Endothelial cell of umbilical vein (primary cell): ENCODE measurements around the gene ZNF514. TPM values are rescaled to one million over a fixed set of nuclear protein-coding genes. Genes with fewer than 3 reads are reported as not detected.

Source experiments
- BruUV-seq: library from RNA; stranded (reverse); fragments of 400-500 nt; replicated peaks from 2 replicates; lab custom pipeline; 2021; lab: Mats Ljungman, UMichigan
- CTCF ChIA-PET: fragments of 300-600, 350-600 bp; sonication (Branson Sonifier 250); formaldehyde crosslinking; loops from one replicate; lab custom pipeline; 2021; ENCODE audit warnings: antibody characterized with exemption, inconsistent platforms; lab: Charles Lee
- POLR2A ChIA-PET: fragments of 300-600, 350-600 bp; sonication (Branson Sonifier 250); formaldehyde crosslinking; loops from one replicate; lab custom pipeline; 2021; ENCODE audit warnings: antibody characterized with exemption, inconsistent platforms; lab: Charles Lee
- DNase-seq: peaks from one replicate; pipeline ENCODE4 v3.0.0-alpha.2; 2011; ENCODE audit warnings: low read depth, low spot score
- FAIRE-seq: peaks from 2 replicates; lab custom pipeline; 2011; peaks lifted over from hg19 to GRCh38; lab: Jason Lieb, UNC
- H2AFZ ChIP-seq: 2 replicates; pipeline ENCODE4 v1.6.0; 2012; ENCODE audit warnings: low read depth, low read length, control low read depth, inconsistent platforms
- H3K27ac ChIP-seq: 2 replicates; pipeline ENCODE4 v1.5.1; 2011; ENCODE audit warnings: low read depth, mild to moderate bottlenecking, control low read depth, low read length, moderate library complexity; ENCODE audit not compliant: insufficient read depth
- H3K27me3 ChIP-seq, 2 experiments: 2 replicates each; pipeline versions ENCODE4 v1.6.0 to v1.6.1; 2011; ENCODE audit warnings: low read length in 2 of 2, mixed read lengths in 1 of 2; ENCODE audit not compliant: control insufficient read depth in 2 of 2, insufficient read depth in 2 of 2
- H3K36me3 ChIP-seq, 2 experiments: 2 replicates in 1 of 2; 3 replicates in 1 of 2; pipeline ENCODE4 v1.5.1; 2011; ENCODE audit warnings: low read length in 2 of 2, mild to moderate bottlenecking in 1 of 2, moderate library complexity in 1 of 2; ENCODE audit not compliant: control insufficient read depth in 2 of 2, insufficient read depth in 2 of 2; ENCODE audit errors: extremely low read depth in 1 of 2
- H3K4me1 ChIP-seq: 3 replicates; pipeline ENCODE4 v1.5.1; 2011; ENCODE audit warnings: mild to moderate bottlenecking, low read length; ENCODE audit not compliant: control insufficient read depth, insufficient read depth; ENCODE audit errors: extremely low read depth
- H3K4me2 ChIP-seq: 2 replicates; pipeline ENCODE4 v1.6.1; 2011; ENCODE audit warnings: low read length, control low read depth, mixed read lengths; ENCODE audit not compliant: insufficient read depth
- H3K4me3 ChIP-seq, 3 experiments: fragments of 200-600 bp in 1 of 3; sonication (generic), shearing (Covaris generic) in 1 of 3; replicated peaks in 1 of 3; 2 replicates each; pipeline ENCODE4 v1.5.1; 2011 to 2016; ENCODE audit warnings: control low read depth in 3 of 3, low read length in 3 of 3, mild to moderate bottlenecking in 2 of 3, inconsistent platforms in 1 of 3, low read depth in 1 of 3, moderate library complexity in 1 of 3; ENCODE audit not compliant: insufficient read depth in 1 of 3
- H3K79me2 ChIP-seq: 2 replicates; pipeline ENCODE4 v1.6.0; 2012; ENCODE audit warnings: low read length, inconsistent platforms; ENCODE audit not compliant: control insufficient read depth, insufficient read depth
- H3K9ac ChIP-seq: replicated peaks from 2 replicates; pipeline ENCODE3; 2011; ENCODE audit warnings: low read length, control low read depth; ENCODE audit not compliant: insufficient read depth; ENCODE audit errors: extremely low read depth
- H3K9me1 ChIP-seq: replicated peaks from 3 replicates; pipeline ENCODE4 v1.6.0; 2011; ENCODE audit warnings: mild to moderate bottlenecking, low read length; ENCODE audit not compliant: control insufficient read depth, insufficient read depth; ENCODE audit errors: extremely low read depth
- H3K9me3 ChIP-seq: replicated peaks from 2 replicates; pipeline ENCODE4 v1.5.1; 2012; ENCODE audit warnings: low read length, inconsistent platforms; ENCODE audit not compliant: control insufficient read depth, insufficient read depth
- H4K20me1 ChIP-seq: replicated peaks from 2 replicates; pipeline ENCODE3; 2011; ENCODE audit warnings: mild to moderate bottlenecking, low read length; ENCODE audit not compliant: control insufficient read depth, insufficient read depth; ENCODE audit errors: extremely low read depth
- CTCF ChIP-seq, 2 donors: IDR thresholded peaks; 1 replicate in 1 of 2; 2 replicates in 1 of 2; pipeline ENCODE4 v1.5.1; 2011; ENCODE audit warnings: low read length in 2 of 2, mild to moderate bottlenecking in 2 of 2, moderate library complexity in 2 of 2, control low read depth in 1 of 2, inconsistent platforms in 1 of 2, low read depth in 1 of 2; ENCODE audit not compliant: insufficient read depth in 1 of 2; ENCODE audit errors: extremely low read depth in 1 of 2
- EZH2 ChIP-seq: IDR thresholded peaks from 2 replicates; pipeline ENCODE4 v1.6.1; 2012; ENCODE audit warnings: borderline replicate concordance, low read depth, mild to moderate bottlenecking, moderate library complexity, low read length, inconsistent platforms; ENCODE audit not compliant: severe bottlenecking
- GATA2 ChIP-seq: IDR thresholded peaks from 2 replicates; pipeline ENCODE4 v1.7.0; 2011; ENCODE audit warnings: low read depth, mild to moderate bottlenecking, moderate library complexity, mixed read lengths, low read length; ENCODE audit not compliant: insufficient read length, insufficient read depth
- MAX ChIP-seq: IDR thresholded peaks from 2 replicates; pipeline ENCODE4 v1.6.1; 2011; ENCODE audit not compliant: insufficient read depth, insufficient read length
- POLR2AphosphoS5 ChIP-seq: IDR thresholded peaks from 2 replicates; pipeline ENCODE4 v1.6.1; 2012; ENCODE audit warnings: low read depth, mild to moderate bottlenecking, control low read depth, low read length, moderate library complexity; ENCODE audit not compliant: insufficient read depth
- dilution Hi-C: fragments of 300-500 bp; cut with MboI; formaldehyde crosslinking; loops from one replicate; pipeline ENCODE4 v1.15.0; 2019; ENCODE audit warnings: low sequenced_read_pairs; ENCODE audit not compliant: extremely low pct_ligation_motif_present
- intact Hi-C: fragments of 100-400 bp; cut with micrococcal nuclease; formaldehyde crosslinking; loops from one replicate; pipeline ENCODE4 v1.10.0; 2022
- polyA plus RNA-seq, 4 experiments: library from polyadenylated mRNA; depleted of rRNA in 3 of 4; stranded (reverse) in 3 of 4; unstranded in 1 of 4; fragments of >200 nt; gene quantifications; 2 replicates each; pipeline versions ENCODE4 v1.2.1 to v1.2.3, GENCODE V29; 2011 to 2012; ENCODE audit warnings: missing spikeins in 1 of 4
- total RNA-seq: library from RNA; stranded (reverse); gene quantifications from 2 replicates; pipeline ENCODE4 v1.2.3, GENCODE V29; 2021

The ZNF514 gene
- total and polyA plus RNA-seq, 2 donors (not counting 3 experiments of a cell fraction or from before 2014, with no cell fraction given): 3.9 to 11.6 TPM

DNA sequence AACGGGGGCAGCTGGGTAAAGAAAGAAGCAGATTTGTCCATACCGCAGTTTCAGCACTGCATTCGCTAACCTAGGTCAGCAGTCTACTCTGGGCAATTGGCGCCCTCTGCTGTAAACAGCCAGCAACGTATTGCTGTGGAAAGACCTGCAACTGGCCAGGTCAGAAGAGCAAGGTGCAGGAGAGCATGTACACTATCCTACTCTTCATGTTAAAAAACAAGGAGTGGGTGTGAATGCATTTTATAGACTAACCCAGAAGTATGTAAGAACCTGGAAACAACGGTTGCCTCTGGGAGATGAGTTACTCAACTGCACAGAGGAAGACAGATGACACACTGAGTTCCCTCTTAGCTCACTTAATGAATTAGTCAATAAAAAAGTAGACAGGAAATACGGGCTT is 44.2 kb downstream of the ZNF514 start:
- peak; percentile 64 for DNase-seq
- ChIA-PET CTCF (interaction anchor here (0.9 to 1.9 kb wide), 11 partner anchors 9 to 129 kb away, joined by 3 to 17 read pairs (median 7); no protein-coding TSS in a partner anchor), POLR2A (no interaction called here)
- H2AFZ ChIP-seq: no peak overlapping the region
- no TSS peak for BruUV-seq
- no peaks in the 10 kb centered on the region for H3K9me3 ChIP-seq
- peaks cover 36% of the 10 kb centered on the region for H3K79me2 ChIP-seq
- H3K9ac ChIP-seq: no peak overlapping the region
- peaks cover 3% of the 10 kb centered on the region for H3K4me1 ChIP-seq
- no peaks in the 10 kb centered on the region for H4K20me1 ChIP-seq
- FAIRE-seq: peak; percentile 80
- H3K27me3 ChIP-seq: no peaks in the 10 kb centered on the region
- no peak overlapping the region for H3K4me2 ChIP-seq
- H3K9me1 ChIP-seq: no peaks in the 10 kb centered on the region
- peak; percentile 79 to 80 for TF ChIP-seq CTCF (IDR thresholded peaks at IDR 0.05; ENCODE audit: extremely low read depth in 1 of 2, insufficient read depth in 1 of 2, low read depth in 1 of 2, low read length in 2 of 2)
- no peak for TF ChIP-seq GATA2
- intact Hi-C loops: loop anchor here (1.0 kb wide), 3 partner anchors 39 to 129 kb away; no protein-coding TSS in a partner anchor
- dilution Hi-C loops: no loop called here
- H3K27ac ChIP-seq: no peak overlapping the region
- H3K36me3 ChIP-seq: peaks cover 0 to 5% of the 10 kb centered on the region in 2 experiments
- H3K4me3 ChIP-seq: no peak overlapping the region

DNA sequence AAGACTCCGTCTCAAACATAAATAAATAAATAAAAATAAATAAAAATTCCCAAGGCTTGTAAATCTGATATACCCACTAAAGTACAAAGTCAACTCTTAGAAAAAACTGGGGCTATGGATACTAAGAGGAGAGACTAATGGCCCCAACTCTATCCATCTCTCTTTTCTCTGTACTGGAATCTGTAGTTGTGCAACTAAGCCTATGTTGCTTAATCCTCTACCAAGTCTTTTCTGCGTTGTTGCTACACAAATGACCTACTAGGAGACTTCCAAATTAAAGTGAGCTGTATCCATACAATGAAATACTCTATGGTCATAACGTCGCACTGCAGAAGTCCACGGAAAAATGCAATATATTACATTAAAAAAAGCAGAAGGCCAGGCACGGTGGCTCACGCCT is 46.2 kb downstream of the ZNF514 start:
- BruUV-seq: no TSS peak
- Histone ChIP-seq H3K79me2 (peaks cover 17% of the 10 kb centered on the region), H3K9me3 (no peaks in the 10 kb centered on the region), H3K4me2 (no peak overlapping the region), H3K27me3 (no peaks in the 10 kb centered on the region), H3K9ac (no peak overlapping the region), H3K27ac (no peak overlapping the region), H3K36me3 (peaks cover 5 to 16% of the 10 kb centered on the region in 2 experiments), H4K20me1 (no peaks in the 10 kb centered on the region), H2AFZ (no peak overlapping the region), H3K4me1 (no peaks in the 10 kb centered on the region), H3K9me1 (no peaks in the 10 kb centered on the region), H3K4me3 (no peak overlapping the region)
- POLR2A ChIA-PET: no interaction called here
- DNase-seq (no peak), FAIRE-seq (no peak)
- TF ChIP-seq POLR2AphosphoS5 (no peak), MAX (no peak), EZH2 (no peak)
- dilution Hi-C loops (no loop called here), intact Hi-C loops (no loop called here)
- CTCF ChIA-PET: interaction anchor here (0.7 kb wide), 1 partner anchor 37 kb away, joined by 3 read pairs; no protein-coding TSS in a partner anchor
